Endodermal cell (in vitro differentiated cells): ENCODE results near the gene SYP. TPM values are rescaled to one million over a fixed set of nuclear protein-coding genes. Genes with fewer than 3 reads are reported as not detected.
A peak's percentile ranks its signal among the peaks of the same experiment; 100 is the strongest.

Source experiments
- DNase-seq: peaks from one replicate; pipeline ENCODE4 v3.0.0-alpha.2; 2017
- H3K27ac ChIP-seq: 2 replicates; pipeline ENCODE4 v1.5.1; 2013; ENCODE audit warnings: mild to moderate bottlenecking, low read depth, low read length, moderate library complexity
- H3K27me3 ChIP-seq: 2 replicates; pipeline ENCODE4 v1.6.1; 2013; ENCODE audit warnings: mild to moderate bottlenecking, low read length, moderate library complexity; ENCODE audit not compliant: insufficient read depth, control insufficient read depth, poor library complexity, severe bottlenecking
- H3K36me3 ChIP-seq: 2 replicates; pipeline ENCODE4 v1.7.0; 2013; ENCODE audit warnings: mild to moderate bottlenecking, low read length, moderate library complexity; ENCODE audit not compliant: control insufficient read depth, insufficient read depth
- H3K4me1 ChIP-seq: one replicate; pipeline ENCODE4 v1.7.0; 2013; ENCODE audit warnings: low read length; ENCODE audit not compliant: control insufficient read depth, insufficient read depth
- H3K4me3 ChIP-seq: 2 replicates; pipeline ENCODE4 v1.5.1; 2013; ENCODE audit warnings: mild to moderate bottlenecking, low read length, moderate library complexity
- H3K9ac ChIP-seq: 2 replicates; pipeline ENCODE4 v1.6.1; 2013; ENCODE audit warnings: mild to moderate bottlenecking, low read length, moderate library complexity; ENCODE audit not compliant: poor library complexity, severe bottlenecking; ENCODE audit errors: extremely low read depth
- H3K9me3 ChIP-seq: 2 replicates; pipeline ENCODE4 v1.6.1; 2013; ENCODE audit warnings: mild to moderate bottlenecking, low read length, moderate library complexity; ENCODE audit not compliant: control insufficient read depth
- H3K27ac Mint-ChIP-seq: 2 replicates; pipeline ENCODE4 v1.8.0; 2020; ENCODE audit warnings: mixed read lengths
- H3K27me3 Mint-ChIP-seq: 2 replicates; pipeline ENCODE4 v1.8.0; 2021; ENCODE audit warnings: mild to moderate bottlenecking, mixed read lengths; ENCODE audit not compliant: insufficient read depth
- H3K36me3 Mint-ChIP-seq: 2 replicates; pipeline ENCODE4 v1.8.0; 2020; ENCODE audit warnings: low read depth, mixed read lengths
- H3K4me1 Mint-ChIP-seq: 2 replicates; pipeline ENCODE4 v1.8.0; 2020; ENCODE audit warnings: mixed read lengths
- H3K4me3 Mint-ChIP-seq: 2 replicates; pipeline ENCODE4 v1.8.0; 2020; ENCODE audit warnings: mild to moderate bottlenecking, moderate library complexity, mixed read lengths
- H3K9me3 Mint-ChIP-seq: 2 replicates; pipeline ENCODE4 v1.8.0; 2020; ENCODE audit warnings: mild to moderate bottlenecking, mixed read lengths
- WGBS, 2 experiments: methylation state at CpG; one replicate each; pipeline versions ENCODE4 v1.1.5 to v1.1.7; 2013; ENCODE audit warnings: missing lambda C conversion rate in 2 of 2, mixed read lengths in 1 of 2; ENCODE audit not compliant: insufficient coverage in 1 of 2, insufficient read length in 1 of 2; 5-methylcytosine and 5-hydroxymethylcytosine counted together
- long read RNA-seq, 4 experiments: library from polyadenylated mRNA in 2 of 4; library from RNA in 1 of 4; library from capped mRNA in 1 of 4; stranded (forward) in 3 of 4; unstranded in 1 of 4; transcript quantifications; one replicate each; pipeline ENCODE4 v2.0.0, GENCODE V29; 2020 to 2021; ENCODE audit warnings: inconsistent platforms in 1 of 4
- polyA plus RNA-seq, 2 experiments: library from polyadenylated mRNA; stranded (reverse); fragments of 50-300 nt; gene quantifications; one replicate each; pipeline ENCODE4 v1.2.3, GENCODE V29; 2013
- total RNA-seq, 2 donors: library from RNA; stranded (reverse); fragmentation: NEBNext Ultra II Directional in 1 of 2; extraction: Animal tissue kit (Norgen Biotek cat#: 25700) in 1 of 2; gene quantifications; 2 replicates in 1 of 2; 3 replicates in 1 of 2; pipeline ENCODE4 v1.2.1, GENCODE V29; 2021
- TF ChIP-seq, protein P1 (sequence below): fragments of 200-600 bp; sonication (generic); conservative IDR thresholded peaks from 2 replicates; pipeline ENCODE4 v1.5.0; 2021; ENCODE audit warnings: antibody characterized with exemption, mild to moderate bottlenecking

SYP gene
- total RNA-seq = under 1 TPM; 0.48 to 0.51 TPM
- 7.7 TPM for polyA plus RNA-seq (2013, experiment 1 of 2)
- 5.4 TPM for polyA plus RNA-seq (2013, experiment 2 of 2)
- long read RNA-seq, experiment 1 = 0 reads
- long read RNA-seq, experiment 2 = 0 reads
- long read RNA-seq, experiment 3 = 0 reads
- long read RNA-seq, experiment 4 = 0 reads

GRCh38 chrX:49199906-49200771 is at the start of gene SYP:
Gene SYP (minus strand): TSS chrX:49200193. CDS start chrX:49200186, 7 bp downstream.
- Mint-ChIP-seq H3K4me1 (peaks cover 6% of the 10 kb centered on the region), H3K4me3 (no peak within 1 kb of the TSS), H3K36me3 (no peaks in the 10 kb centered on the region), H3K27me3 (peaks cover 17% of the 10 kb centered on the region), H3K9me3 (peaks cover 59% of the 10 kb centered on the region), H3K27ac (no peak within 1 kb of the TSS)
- Histone ChIP-seq H3K9me3 (no peaks in the 10 kb centered on the region), H3K27ac (no peak within 1 kb of the TSS), H3K4me1 (no peaks in the 10 kb centered on the region), H3K27me3 (peaks cover 22% of the 10 kb centered on the region), H3K9ac (no peak within 1 kb of the TSS), H3K36me3 (no peaks in the 10 kb centered on the region), H3K4me3 (no peak within 1 kb of the TSS)
- peak; percentile 96 for DNase-seq
- TF ChIP-seq, protein P1, sequence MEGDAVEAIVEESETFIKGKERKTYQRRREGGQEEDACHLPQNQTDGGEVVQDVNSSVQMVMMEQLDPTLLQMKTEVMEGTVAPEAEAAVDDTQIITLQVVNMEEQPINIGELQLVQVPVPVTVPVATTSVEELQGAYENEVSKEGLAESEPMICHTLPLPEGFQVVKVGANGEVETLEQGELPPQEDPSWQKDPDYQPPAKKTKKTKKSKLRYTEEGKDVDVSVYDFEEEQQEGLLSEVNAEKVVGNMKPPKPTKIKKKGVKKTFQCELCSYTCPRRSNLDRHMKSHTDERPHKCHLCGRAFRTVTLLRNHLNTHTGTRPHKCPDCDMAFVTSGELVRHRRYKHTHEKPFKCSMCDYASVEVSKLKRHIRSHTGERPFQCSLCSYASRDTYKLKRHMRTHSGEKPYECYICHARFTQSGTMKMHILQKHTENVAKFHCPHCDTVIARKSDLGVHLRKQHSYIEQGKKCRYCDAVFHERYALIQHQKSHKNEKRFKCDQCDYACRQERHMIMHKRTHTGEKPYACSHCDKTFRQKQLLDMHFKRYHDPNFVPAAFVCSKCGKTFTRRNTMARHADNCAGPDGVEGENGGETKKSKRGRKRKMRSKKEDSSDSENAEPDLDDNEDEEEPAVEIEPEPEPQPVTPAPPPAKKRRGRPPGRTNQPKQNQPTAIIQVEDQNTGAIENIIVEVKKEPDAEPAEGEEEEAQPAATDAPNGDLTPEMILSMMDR = no peak
- WGBS, 2 experiments = 4 to 22% methylated on average over 1 to 60 of the region's 61 CpGs

GRCh38 chrX:49249616-49250015 is 49.6 kb upstream of the SYP start:
- H3K36me3 ChIP-seq = peaks cover 3% of the 10 kb centered on the region
- WGBS, 2 experiments = 94% methylated on average over 9 of the region's 9 CpGs; no CpG with 5 or more reads in 1 of the 2 experiments
- no peak overlapping the region for H3K27ac Mint-ChIP-seq
- no peak overlapping the region for H3K9ac ChIP-seq
- H3K9me3 ChIP-seq = no peaks in the 10 kb centered on the region
- peaks cover 68% of the 10 kb centered on the region for H3K9me3 Mint-ChIP-seq
- H3K27me3 ChIP-seq = no peaks in the 10 kb centered on the region
- peaks cover 11% of the 10 kb centered on the region for H3K36me3 Mint-ChIP-seq
- no peak overlapping the region for H3K4me3 Mint-ChIP-seq
- H3K4me1 Mint-ChIP-seq = no peaks in the 10 kb centered on the region
- TF ChIP-seq, protein P1 = no peak
- H3K4me3 ChIP-seq = no peak overlapping the region
- H3K27ac ChIP-seq = no peak overlapping the region
- DNase-seq = no peak
- H3K27me3 Mint-ChIP-seq = no peaks in the 10 kb centered on the region
- H3K4me1 ChIP-seq = no peaks in the 10 kb centered on the region

GRCh38 chrX:49249071-49249470 is 49.1 kb upstream of the SYP start:
- TF ChIP-seq, protein P1 = no peak

More at GRCh38 chrX:49249071-49249470, 49.1 kb upstream of the SYP start:
- Mint-ChIP-seq H3K4me1 (no peaks in the 10 kb centered on the region), H3K36me3 (peaks cover 15% of the 10 kb centered on the region), H3K4me3 (no peak overlapping the region), H3K27me3 (no peaks in the 10 kb centered on the region), H3K27ac (no peak overlapping the region), H3K9me3 (peaks cover 67% of the 10 kb centered on the region)
- H3K36me3 ChIP-seq = peaks cover 3% of the 10 kb centered on the region
- 92% methylated on average over 6 of the region's 6 CpGs; no CpG with 5 or more reads in 1 of the 2 experiments for WGBS, 2 experiments
- no peaks in the 10 kb centered on the region for H3K27me3 ChIP-seq
- H3K9ac ChIP-seq = no peak overlapping the region
- no peak overlapping the region for H3K27ac ChIP-seq
- no peaks in the 10 kb centered on the region for H3K4me1 ChIP-seq
- no peak for DNase-seq
- no peak overlapping the region for H3K4me3 ChIP-seq
- H3K9me3 ChIP-seq = no peaks in the 10 kb centered on the region
